ENCODE results near the gene ADAM12.

Gene ADAM12

DNA sequence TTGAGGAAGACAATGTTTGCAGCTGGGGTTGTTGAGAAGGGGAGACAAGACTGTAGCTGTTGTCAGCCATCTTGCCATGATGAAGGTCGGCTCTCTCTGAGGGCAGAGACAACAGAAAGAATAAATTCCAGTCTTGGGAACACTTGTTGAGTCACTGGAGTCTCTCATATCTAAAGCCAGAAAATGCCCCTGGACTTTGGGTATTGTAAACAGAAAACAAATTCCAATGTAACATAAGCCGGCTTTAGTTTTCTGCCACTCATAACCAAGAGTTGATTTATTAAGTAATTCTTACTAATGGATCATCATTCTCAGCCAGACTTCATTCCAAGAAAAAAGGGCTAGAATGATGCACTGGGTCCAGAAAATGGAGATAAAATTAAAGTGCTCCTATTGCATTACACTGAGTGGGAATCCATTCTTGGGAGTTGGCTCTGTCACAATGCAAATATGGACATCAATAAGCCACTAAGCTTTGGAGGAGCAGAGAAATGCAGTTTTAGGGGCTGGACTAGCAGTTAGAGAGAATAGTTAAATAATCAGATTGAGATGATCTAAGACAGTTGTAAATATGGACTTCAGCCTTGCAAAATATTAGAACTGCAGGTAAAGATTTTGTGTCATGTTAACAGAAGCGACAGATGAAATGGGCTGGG, 78.9 kb downstream of the ADAM12 start:
- TF ChIP-seq, protein P1, sequence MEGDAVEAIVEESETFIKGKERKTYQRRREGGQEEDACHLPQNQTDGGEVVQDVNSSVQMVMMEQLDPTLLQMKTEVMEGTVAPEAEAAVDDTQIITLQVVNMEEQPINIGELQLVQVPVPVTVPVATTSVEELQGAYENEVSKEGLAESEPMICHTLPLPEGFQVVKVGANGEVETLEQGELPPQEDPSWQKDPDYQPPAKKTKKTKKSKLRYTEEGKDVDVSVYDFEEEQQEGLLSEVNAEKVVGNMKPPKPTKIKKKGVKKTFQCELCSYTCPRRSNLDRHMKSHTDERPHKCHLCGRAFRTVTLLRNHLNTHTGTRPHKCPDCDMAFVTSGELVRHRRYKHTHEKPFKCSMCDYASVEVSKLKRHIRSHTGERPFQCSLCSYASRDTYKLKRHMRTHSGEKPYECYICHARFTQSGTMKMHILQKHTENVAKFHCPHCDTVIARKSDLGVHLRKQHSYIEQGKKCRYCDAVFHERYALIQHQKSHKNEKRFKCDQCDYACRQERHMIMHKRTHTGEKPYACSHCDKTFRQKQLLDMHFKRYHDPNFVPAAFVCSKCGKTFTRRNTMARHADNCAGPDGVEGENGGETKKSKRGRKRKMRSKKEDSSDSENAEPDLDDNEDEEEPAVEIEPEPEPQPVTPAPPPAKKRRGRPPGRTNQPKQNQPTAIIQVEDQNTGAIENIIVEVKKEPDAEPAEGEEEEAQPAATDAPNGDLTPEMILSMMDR (IDR thresholded peaks at IDR 0.05; ENCODE audit: control insufficient read depth, extremely low read depth, insufficient read depth) = no peak
- H3K4me3 ChIP-seq (ENCODE audit: low read depth, low read length) = no peak overlapping the region
- no peak for DNase-seq (ENCODE audit: low read depth)

DNA sequence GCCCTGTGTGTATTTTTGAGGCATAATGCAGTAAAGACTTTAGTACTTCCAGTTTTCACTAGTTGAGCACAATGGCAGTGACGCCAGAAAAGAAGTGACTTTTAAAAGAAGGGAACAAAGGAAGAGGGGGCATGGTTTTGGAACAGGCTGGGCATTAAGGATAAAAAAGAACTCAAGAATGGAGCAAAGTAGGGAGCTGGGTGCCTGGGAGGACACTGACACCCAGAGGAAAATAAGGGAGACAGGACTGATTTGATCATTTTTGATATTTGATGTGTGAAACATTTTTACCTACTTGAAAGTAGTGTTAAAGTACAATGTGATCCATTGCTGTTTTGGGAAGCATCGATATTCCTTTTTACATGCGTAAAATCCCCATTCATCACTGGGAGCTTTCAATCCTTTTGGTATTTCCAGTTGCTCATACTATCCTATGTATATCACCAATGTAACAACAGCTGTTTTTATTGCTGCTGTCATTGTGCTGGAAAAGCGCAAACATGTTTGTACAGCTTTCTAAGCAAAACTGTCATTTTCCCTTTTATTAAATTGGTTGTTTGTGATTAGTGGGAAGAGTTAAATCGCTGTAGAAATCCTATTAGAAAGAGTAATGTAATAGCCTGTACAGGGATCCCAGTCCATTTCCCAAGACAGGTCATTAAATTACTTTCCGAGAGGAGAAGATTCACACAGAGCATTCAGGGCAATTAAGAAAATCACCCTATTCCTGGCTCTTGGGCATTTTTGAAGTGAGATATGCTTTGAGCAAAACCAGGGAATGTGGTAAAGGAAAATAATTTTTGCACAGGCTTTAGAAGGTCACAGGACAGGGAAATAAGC, 85.2 kb downstream of the ADAM12 start:
- H3K4me3 ChIP-seq (ENCODE audit: low read depth, low read length) = no peak overlapping the region
- TF ChIP-seq, protein P1 (IDR thresholded peaks at IDR 0.05; ENCODE audit: control insufficient read depth, extremely low read depth, insufficient read depth) = peak; percentile 21; the same call in 1 of the 2 replicates
- no peak for DNase-seq (ENCODE audit: low read depth)

DNA sequence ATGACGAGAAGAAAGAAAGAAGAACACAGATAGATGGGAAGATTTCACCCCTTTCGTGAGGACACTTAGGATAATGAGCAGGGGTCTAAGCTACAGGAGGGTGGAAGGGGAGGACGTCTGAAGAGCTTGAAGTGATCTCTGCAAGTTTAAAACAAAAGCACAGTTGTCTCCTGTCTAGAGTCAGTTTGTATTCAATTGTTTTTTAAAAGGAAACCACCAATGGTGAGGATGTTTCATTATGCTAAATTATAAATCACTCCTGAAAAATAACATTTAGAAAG, 85.9 kb downstream of the ADAM12 start:
- DNase-seq (ENCODE audit: low read depth) = no peak
- H3K4me3 ChIP-seq (ENCODE audit: low read depth, low read length) = no peak overlapping the region
- TF ChIP-seq, protein P1 (IDR thresholded peaks at IDR 0.05; ENCODE audit: control insufficient read depth, extremely low read depth, insufficient read depth) = no peak

DNA sequence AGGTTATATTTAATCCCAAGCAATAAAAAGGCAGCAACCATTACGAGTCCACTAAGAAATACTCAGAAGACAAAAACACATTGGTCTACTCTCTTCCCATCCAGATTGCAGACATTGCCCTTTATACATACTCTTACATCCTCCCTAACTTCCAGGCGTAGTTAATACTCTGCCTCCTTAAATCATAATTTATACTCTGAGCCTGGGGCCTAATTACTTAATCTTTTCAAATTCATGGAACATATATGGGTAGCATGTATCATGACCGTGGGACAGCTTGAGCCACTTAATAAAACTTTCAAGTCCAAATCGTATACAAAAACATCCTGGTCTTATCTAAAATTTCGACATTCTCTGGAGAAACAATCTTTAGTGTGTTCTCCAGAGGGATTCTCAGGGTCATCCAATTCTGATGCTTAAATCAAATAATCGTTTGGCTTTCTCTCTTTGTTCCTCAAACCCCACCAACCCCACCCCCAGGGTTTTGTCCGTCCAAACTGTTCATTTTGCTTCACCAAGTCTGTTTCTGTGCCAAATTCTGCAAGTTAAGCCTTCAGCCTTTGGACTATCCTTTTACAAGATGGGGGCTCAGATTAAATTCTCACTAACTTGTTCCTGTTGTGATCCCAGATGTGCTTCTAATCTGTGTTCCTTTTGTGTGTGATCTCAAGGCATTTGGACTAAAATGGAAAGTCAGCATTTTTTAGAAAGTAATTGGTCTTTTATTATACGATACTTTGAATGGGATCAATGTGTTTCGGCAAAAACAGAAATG, 86.4 kb downstream of the ADAM12 start:
- H3K4me3 ChIP-seq (ENCODE audit: low read depth, low read length) = no peak overlapping the region
- TF ChIP-seq, protein P1 (IDR thresholded peaks at IDR 0.05; ENCODE audit: control insufficient read depth, extremely low read depth, insufficient read depth) = no peak
- no peak for DNase-seq (ENCODE audit: low read depth)

DNA sequence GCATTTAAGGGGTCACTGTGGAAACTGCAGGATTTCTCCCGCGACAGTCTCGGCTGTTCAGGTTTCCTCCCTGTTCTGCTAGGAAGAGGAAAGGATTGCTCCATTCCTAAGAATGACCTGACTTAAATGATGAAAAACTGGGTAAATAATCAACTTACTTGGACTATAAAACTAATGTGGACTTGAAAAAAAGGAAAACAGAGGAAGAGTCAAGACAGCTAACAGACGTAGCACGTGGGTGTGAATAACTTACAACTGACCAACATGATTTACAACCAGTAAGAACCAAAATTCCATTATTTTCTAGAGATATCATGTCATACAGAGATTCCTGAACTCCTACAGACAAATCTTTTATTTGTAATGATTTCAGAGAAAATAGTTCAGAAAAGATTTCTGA, 93.8 kb downstream of the ADAM12 start:
- no peak overlapping the region for H3K4me3 ChIP-seq (ENCODE audit: low read depth, low read length)
- TF ChIP-seq, protein P1 (IDR thresholded peaks at IDR 0.05; ENCODE audit: control insufficient read depth, extremely low read depth, insufficient read depth) = no peak
- no peak for DNase-seq (ENCODE audit: low read depth)

DNA sequence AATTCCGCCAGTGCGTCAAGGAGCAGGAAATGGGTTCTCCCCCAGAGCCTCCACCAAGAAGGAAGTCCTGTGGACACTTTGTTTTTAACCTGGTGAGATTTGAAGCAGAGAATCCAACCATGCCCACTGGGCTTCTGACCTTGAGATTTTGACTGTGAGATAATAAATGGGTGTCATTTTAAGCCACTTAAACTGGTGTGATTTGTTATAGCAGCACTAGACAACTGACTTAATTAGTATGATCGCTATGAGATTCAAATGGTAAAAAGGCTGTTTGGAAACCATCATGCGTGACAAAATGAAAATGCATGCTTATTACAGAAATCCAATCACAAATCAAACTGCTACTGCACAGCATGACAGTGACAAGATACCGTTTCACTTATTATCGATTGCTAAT, 98.0 kb downstream of the ADAM12 start:
- H3K4me3 ChIP-seq (ENCODE audit: low read depth, low read length) = no peak overlapping the region
- no peak for DNase-seq (ENCODE audit: low read depth)
- TF ChIP-seq, protein P1 (IDR thresholded peaks at IDR 0.05; ENCODE audit: control insufficient read depth, extremely low read depth, insufficient read depth) = no peak

Measured in LNCaP clone FGC (cell line).